PC-9 (cell line): Measurements from ENCODE around the gene CACNB4. TPM values are rescaled to one million over a fixed set of nuclear protein-coding genes. Genes with fewer than 3 reads are reported as not detected.
"Not testable (repeated sequence)": the region's sequence is repeated elsewhere in the genome, so short reads cannot be mapped to it uniquely, and the experiment has no call there.

Experiments
- BruUV-seq: library from RNA; stranded (reverse); fragments of 400-500 nt; replicated peaks from 2 replicates; lab custom pipeline; 2021; lab: Mats Ljungman, UMichigan
- CTCF ChIA-PET: fragments of 300-600 bp; sonication (Branson Sonifier 250); formaldehyde crosslinking; loops from one replicate; lab custom pipeline; 2022; ENCODE audit warnings: antibody characterized with exemption; lab: Charles Lee
- POLR2A ChIA-PET: fragments of 300-600 bp; sonication (Branson Sonifier 250); formaldehyde crosslinking; loops from one replicate; lab custom pipeline; 2022; ENCODE audit warnings: antibody characterized with exemption; ENCODE audit not compliant: unreplicated experiment; lab: Charles Lee
- DNase-seq, 2 experiments: peaks; one replicate each; pipeline versions ENCODE4 v3.0.0 to v3.0.0-alpha.2; 2015 to 2022; ENCODE audit warnings: mixed read lengths in 1 of 2
- H2AFZ ChIP-seq: fragments of 200-600 bp; sonication (generic); 2 replicates; pipeline ENCODE4 v1.8.1; 2017; ENCODE audit warnings: antibody characterized with exemption
- H3F3A ChIP-seq: fragments of 200-600 bp; sonication (generic); 2 replicates; pipeline ENCODE4 v1.8.1; 2017; ENCODE audit warnings: antibody characterized with exemption, mild to moderate bottlenecking, low read depth; ENCODE audit not compliant: insufficient read depth
- H3K27ac ChIP-seq: fragments of 200-600 bp; sonication (generic); 2 replicates; pipeline ENCODE4 v1.6.1; 2016; ENCODE audit warnings: mixed run types
- H3K27me3 ChIP-seq: fragments of 200-600 bp; sonication (generic); 2 replicates; pipeline ENCODE4 v1.6.1; 2016; ENCODE audit warnings: low read depth, mixed run types; ENCODE audit not compliant: insufficient read depth
- H3K36me3 ChIP-seq: fragments of 200-600 bp; sonication (generic); 2 replicates; pipeline ENCODE4 v1.6.1; 2016; ENCODE audit warnings: low read depth, mixed run types
- H3K4me1 ChIP-seq: fragments of 200-600 bp; sonication (generic); replicated peaks from 2 replicates; pipeline ENCODE4 v1.6.1; 2016; ENCODE audit warnings: mixed run types; ENCODE audit not compliant: insufficient read depth
- H3K4me2 ChIP-seq: fragments of 200-600 bp; sonication (generic); 2 replicates; pipeline ENCODE4 v1.6.1; 2017; ENCODE audit warnings: mixed run types
- H3K4me3 ChIP-seq: fragments of 200-600 bp; sonication (generic); 2 replicates; pipeline ENCODE4 v1.6.1; 2016; ENCODE audit warnings: mixed run types
- H3K79me2 ChIP-seq: fragments of 200-600 bp; sonication (generic); 2 replicates; pipeline ENCODE4 v1.6.1; 2017; ENCODE audit warnings: low read depth, mixed run types
- H3K9me2 ChIP-seq: fragments of 200-600 bp; sonication (generic); 2 replicates; pipeline ENCODE4 v1.8.1; 2017; ENCODE audit warnings: mild to moderate bottlenecking; ENCODE audit not compliant: insufficient read depth
- H3K9me3 ChIP-seq: fragments of 200-600 bp; sonication (generic); 2 replicates; pipeline ENCODE4 v1.8.1; 2016; ENCODE audit warnings: low read depth; ENCODE audit not compliant: insufficient read depth
- H4K20me1 ChIP-seq: fragments of 200-600 bp; sonication (generic); 2 replicates; pipeline ENCODE4 v1.8.1; 2017; ENCODE audit not compliant: insufficient read depth
- EZH2 ChIP-seq: fragments of 200-600 bp; sonication (generic); IDR thresholded peaks from 2 replicates; pipeline ENCODE4 v1.8.0; 2017; ENCODE audit warnings: antibody characterized with exemption, low read depth
- intact Hi-C: fragments of 100-400 bp; cut with micrococcal nuclease; formaldehyde crosslinking; loops from one replicate; pipeline ENCODE4 v1.10.0; 2022; ENCODE audit not compliant: unreplicated experiment
- total RNA-seq: library from RNA; stranded (reverse); gene quantifications from 2 replicates; pipeline ENCODE4 v1.2.3, GENCODE V29; 2021
- TF ChIP-seq, protein P1 (sequence below): fragments of 200-600 bp; sonication (generic); conservative IDR thresholded peaks from 2 replicates; pipeline ENCODE4 v1.6.1; 2017; ENCODE audit warnings: mixed run types, antibody characterized with exemption, mild to moderate bottlenecking, moderate library complexity

Gene CACNB4
- total RNA-seq, 1 experiment from 2014 or later, result 0.98 TPM

DNA sequence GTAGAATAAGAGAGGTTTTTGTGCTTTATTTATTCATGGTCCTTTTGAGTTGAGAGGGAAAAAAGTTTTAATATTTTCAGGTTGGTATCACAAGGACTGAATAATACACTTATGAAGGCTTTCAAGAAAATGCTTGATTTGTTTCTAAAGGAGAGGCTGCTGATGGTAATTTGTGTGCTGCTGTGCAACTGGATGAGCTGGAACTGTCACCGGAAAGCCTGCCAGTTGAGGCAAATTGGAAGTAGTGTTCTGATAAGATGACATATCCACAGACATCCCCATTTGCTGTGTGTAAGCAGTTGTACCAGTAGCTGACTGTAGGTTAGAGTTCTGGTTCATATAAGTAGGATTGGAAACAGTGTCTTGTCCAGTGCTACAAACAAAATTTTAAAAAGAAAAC is 21.6 kb upstream of the CACNB4 start:
- no TSS peak for BruUV-seq
- Histone ChIP-seq H3K79me2 (no peaks in the 10 kb centered on the region), H3K27ac (no peak overlapping the region), H2AFZ (no peak overlapping the region), H3K9me2 (no peaks in the 10 kb centered on the region), H3K4me2 (no peak overlapping the region), H3F3A (0 out of 2 replicates have a peak, but pooled peaks cover 3% of the 10 kb centered on the region), H3K27me3 (no peaks in the 10 kb centered on the region), H3K4me1 (no peaks in the 10 kb centered on the region), H3K4me3 (no peak overlapping the region), H3K36me3 (no peaks in the 10 kb centered on the region), H3K9me3 (no peaks in the 10 kb centered on the region), H4K20me1 (no peaks in the 10 kb centered on the region)
- CTCF ChIA-PET, result no interaction called here
- intact Hi-C loops, result no loop called here
- DNase-seq, result no peak
- POLR2A ChIA-PET, result no interaction called here
- no peak for TF ChIP-seq EZH2
- TF ChIP-seq, protein P1, sequence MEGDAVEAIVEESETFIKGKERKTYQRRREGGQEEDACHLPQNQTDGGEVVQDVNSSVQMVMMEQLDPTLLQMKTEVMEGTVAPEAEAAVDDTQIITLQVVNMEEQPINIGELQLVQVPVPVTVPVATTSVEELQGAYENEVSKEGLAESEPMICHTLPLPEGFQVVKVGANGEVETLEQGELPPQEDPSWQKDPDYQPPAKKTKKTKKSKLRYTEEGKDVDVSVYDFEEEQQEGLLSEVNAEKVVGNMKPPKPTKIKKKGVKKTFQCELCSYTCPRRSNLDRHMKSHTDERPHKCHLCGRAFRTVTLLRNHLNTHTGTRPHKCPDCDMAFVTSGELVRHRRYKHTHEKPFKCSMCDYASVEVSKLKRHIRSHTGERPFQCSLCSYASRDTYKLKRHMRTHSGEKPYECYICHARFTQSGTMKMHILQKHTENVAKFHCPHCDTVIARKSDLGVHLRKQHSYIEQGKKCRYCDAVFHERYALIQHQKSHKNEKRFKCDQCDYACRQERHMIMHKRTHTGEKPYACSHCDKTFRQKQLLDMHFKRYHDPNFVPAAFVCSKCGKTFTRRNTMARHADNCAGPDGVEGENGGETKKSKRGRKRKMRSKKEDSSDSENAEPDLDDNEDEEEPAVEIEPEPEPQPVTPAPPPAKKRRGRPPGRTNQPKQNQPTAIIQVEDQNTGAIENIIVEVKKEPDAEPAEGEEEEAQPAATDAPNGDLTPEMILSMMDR, result no peak

GRCh38 chr2:152115952-152116351 is 17.1 kb upstream of the CACNB4 start:
- H3K4me2 ChIP-seq, result no peak overlapping the region
- no peaks in the 10 kb centered on the region for H3K36me3 ChIP-seq
- CTCF ChIA-PET, result no interaction called here
- no peak overlapping the region for H3K4me3 ChIP-seq
- intact Hi-C loops, result no loop called here
- H3F3A ChIP-seq, result 0 out of 2 replicates have a peak, but pooled peaks cover 3% of the 10 kb centered on the region
- no peak overlapping the region for H2AFZ ChIP-seq
- no TSS peak for BruUV-seq
- H3K27me3 ChIP-seq, result no peaks in the 10 kb centered on the region
- no peak for DNase-seq
- H3K9me2 ChIP-seq, result no peaks in the 10 kb centered on the region
- no peaks in the 10 kb centered on the region for H3K9me3 ChIP-seq
- H4K20me1 ChIP-seq, result no peaks in the 10 kb centered on the region
- TF ChIP-seq EZH2, result no peak
- TF ChIP-seq, protein P1, result no peak
- H3K4me1 ChIP-seq, result no peaks in the 10 kb centered on the region
- H3K27ac ChIP-seq, result no peak overlapping the region
- no peaks in the 10 kb centered on the region for H3K79me2 ChIP-seq
- POLR2A ChIA-PET, result no interaction called here

DNA sequence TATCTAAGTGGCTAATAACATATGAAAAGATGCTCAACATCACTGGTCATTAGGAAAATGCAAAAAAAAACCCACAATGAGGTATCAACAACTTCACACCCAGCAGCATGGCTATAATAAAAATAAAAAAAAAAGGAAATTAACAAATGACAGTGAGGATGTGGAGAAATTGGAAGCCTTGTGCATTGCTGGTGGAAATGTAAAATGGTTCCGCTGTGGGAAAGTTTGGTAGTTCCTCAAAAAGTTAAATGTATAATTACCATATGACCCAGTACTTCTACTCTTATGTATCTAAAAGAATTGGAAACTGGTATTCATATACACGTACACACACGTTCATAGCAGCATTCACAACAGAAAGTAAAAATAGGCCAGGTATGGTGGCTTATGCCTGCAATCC is 15.5 kb upstream of the CACNB4 start:
- no peaks in the 10 kb centered on the region for H3K36me3 ChIP-seq
- TF ChIP-seq, protein P1, result no peak
- TF ChIP-seq EZH2, result no peak
- no peak overlapping the region for H3K4me3 ChIP-seq
- DNase-seq, result no peak
- 0 out of 2 replicates have a peak, but pooled peaks cover 3% of the 10 kb centered on the region for H3F3A ChIP-seq
- H3K79me2 ChIP-seq, result no peaks in the 10 kb centered on the region
- no TSS peak for BruUV-seq
- CTCF ChIA-PET, result no interaction called here
- no peaks in the 10 kb centered on the region for H3K9me3 ChIP-seq
- no peaks in the 10 kb centered on the region for H3K4me1 ChIP-seq
- POLR2A ChIA-PET, result no interaction called here
- no peaks in the 10 kb centered on the region for H3K27me3 ChIP-seq
- no peaks in the 10 kb centered on the region for H4K20me1 ChIP-seq
- intact Hi-C loops, result no loop called here
- no peaks in the 10 kb centered on the region for H3K9me2 ChIP-seq
- H3K27ac ChIP-seq, result no peak overlapping the region
- H3K4me2 ChIP-seq, result no peak overlapping the region
- H2AFZ ChIP-seq, result no peak overlapping the region

DNA sequence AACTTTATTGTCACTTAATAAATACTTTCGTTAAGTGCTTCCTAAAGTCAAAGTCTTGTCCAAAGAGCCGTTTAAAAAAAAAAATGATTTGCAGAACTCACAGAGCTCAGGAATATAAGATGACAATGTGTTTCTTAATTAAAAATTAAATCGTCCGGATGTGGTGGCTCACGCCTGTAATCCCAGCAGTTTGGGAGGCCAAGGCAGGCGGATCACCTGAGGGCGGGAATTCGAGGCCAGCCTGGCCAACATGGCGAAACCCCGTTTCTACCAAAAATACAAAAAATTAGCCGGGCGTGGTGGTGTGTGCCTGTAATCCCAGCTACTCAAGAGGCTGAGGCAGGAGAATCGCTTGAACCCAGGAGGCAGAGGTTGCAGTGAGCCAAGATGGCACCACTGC is 8.3 kb upstream of the CACNB4 start:
- H3K4me1 ChIP-seq, BruUV-seq, H3F3A ChIP-seq, DNase-seq, H3K4me2 ChIP-seq, H4K20me1 ChIP-seq, H3K79me2 ChIP-seq, intact Hi-C loops, POLR2A ChIA-PET, CTCF ChIA-PET, H3K4me3 ChIP-seq, H3K9me2 ChIP-seq, H3K27ac ChIP-seq, H3K9me3 ChIP-seq, H3K27me3 ChIP-seq, H2AFZ ChIP-seq, H3K36me3 ChIP-seq: not testable (repeated sequence)
